GM18520 (cell line): ENCODE measurements around the gene ELAVL2.
"Not testable (repeated sequence)": the region's sequence is repeated elsewhere in the genome, so short reads cannot be mapped to it uniquely, and the experiment has no call there.

Source experiments
- ATAC-seq: cut with Tn5 transposase; IDR thresholded peaks from one replicate; pipeline ENCODE4 v1.9.1; 2021; ENCODE audit not compliant: unreplicated experiment

Gene ELAVL2

GRCh38 chr9:23730364-23730763 lies 95.7 kb downstream of the ELAVL2 start:
- no peak for ATAC-seq

GRCh38 chr9:23728736-23729135 lies 97.3 kb downstream of the ELAVL2 start:
- no peak for ATAC-seq

- ATAC-seq = no peak
Observed at GRCh38 chr9:23725279-23725946, 100.6 kb downstream of the ELAVL2 start.

- ATAC-seq = no peak
Observed at GRCh38 chr9:23723672-23724071, 102.4 kb downstream of the ELAVL2 start.

- ATAC-seq = not testable (repeated sequence)
Observed at GRCh38 chr9:23723048-23723447, 103.0 kb downstream of the ELAVL2 start.

GRCh38 chr9:23721466-23721865 lies 104.6 kb downstream of the ELAVL2 start:
- no peak for ATAC-seq

- no peak for ATAC-seq
Observed at GRCh38 chr9:23717505-23717904, 108.5 kb downstream of the ELAVL2 start.

GRCh38 chr9:23707249-23707648 lies 118.8 kb downstream of the ELAVL2 start:
- ATAC-seq = no peak

GRCh38 chr9:23702311-23702922 lies 123.6 kb downstream of the ELAVL2 start:
- no peak for ATAC-seq

- ATAC-seq = no peak
Observed at GRCh38 chr9:23701291-23701690, 124.7 kb downstream of the ELAVL2 start.

- ATAC-seq = no peak
Observed at GRCh38 chr9:23700359-23700758, 125.7 kb downstream of the ELAVL2 start.

GRCh38 chr9:23698161-23698560 lies 127.9 kb downstream of the ELAVL2 start:
- no peak for ATAC-seq

GRCh38 chr9:23695572-23695971 lies 130.5 kb downstream of the ELAVL2 start:
- no peak for ATAC-seq

GRCh38 chr9:23693374-23693773 lies 132.7 kb downstream of the ELAVL2 start:
- ATAC-seq = no peak

- no peak for ATAC-seq
Observed at GRCh38 chr9:23686896-23687295, 139.1 kb downstream of the ELAVL2 start.

- no peak for ATAC-seq
Observed at GRCh38 chr9:23686257-23686656, 139.8 kb downstream of the ELAVL2 start.

- ATAC-seq = no peak
Observed at GRCh38 chr9:23683611-23684061, 142.4 kb downstream of the ELAVL2 start.

- no peak for ATAC-seq
Observed at GRCh38 chr9:23682891-23683431, 143.1 kb downstream of the ELAVL2 start.

- ATAC-seq = no peak
Observed at GRCh38 chr9:23682352-23682751, 143.7 kb downstream of the ELAVL2 start.

GRCh38 chr9:23677446-23677845 lies 148.6 kb downstream of the ELAVL2 start:
- ATAC-seq = no peak

- no peak for ATAC-seq
Observed at GRCh38 chr9:23674016-23674585, 151.9 kb downstream of the ELAVL2 start.

- ATAC-seq = no peak
Observed at GRCh38 chr9:23672151-23672550, 153.9 kb downstream of the ELAVL2 start.
